ENCODE data around the gene EXOC3L1. TPM values are rescaled to one million over a fixed set of nuclear protein-coding genes. Genes with fewer than 3 reads are reported as not detected.
A peak's percentile ranks its signal among the peaks of the same experiment; 100 is the strongest.

The EXOC3L1 gene
- total RNA-seq, 4 donors from 2014 or later = 0.95 to 3.8 (median 1.7) TPM

GRCh38 chr16:67173323-67173722, 16.6 kb downstream of the EXOC3L1 start:
- intact Hi-C loops (cut with DNase I; ENCODE audit: low total_unique reads) = no loop called here
- no peak for DNase-seq (ENCODE audit: low spot score in 2 of 2)
- TF ChIP-seq CTCF (IDR thresholded peaks at IDR 0.05) (no peak), POLR2A (IDR thresholded peaks at IDR 0.05) (no peak)
- WGBS, 2 donors = 86 to 90% methylated on average over 1 of the region's 1 CpG
- no peak overlapping the region for H3K4me3 ChIP-seq (ENCODE audit: low read depth, poor library complexity, severe bottlenecking)

- TF ChIP-seq CTCF (IDR thresholded peaks at IDR 0.05) (no peak), POLR2A (IDR thresholded peaks at IDR 0.05) (no peak)
- H3K4me3 ChIP-seq (ENCODE audit: low read depth, poor library complexity, severe bottlenecking) = no peak overlapping the region
- WGBS, 2 donors = 29 to 31% methylated on average over 14 of the region's 14 CpGs
- intact Hi-C loops (cut with DNase I; ENCODE audit: low total_unique reads) = no loop called here
- DNase-seq (ENCODE audit: low spot score in 2 of 2) = no peak
These were observed 18.8 kb downstream of the EXOC3L1 start for GRCh38 chr16:67170949-67171649.

- TF ChIP-seq CTCF (IDR thresholded peaks at IDR 0.05) (no peak), POLR2A (IDR thresholded peaks at IDR 0.05) (no peak)
- DNase-seq (ENCODE audit: low spot score in 2 of 2) = peak; percentile 74 to 96
- intact Hi-C loops (cut with DNase I; ENCODE audit: low total_unique reads) = no loop called here
- H3K4me3 ChIP-seq (ENCODE audit: low read depth, poor library complexity, severe bottlenecking) = peak within 1 kb of the TSS; percentile 11
- WGBS, 2 donors = 3% methylated on average over 21 to 29 of the region's 50 CpGs
These were observed 19.6 kb downstream of the EXOC3L1 start, which contains the start of gene NOL3 for GRCh38 chr16:67170168-67170948. TSS of gene NOL3 (plus strand) at chr16:67170538.

GRCh38 chr16:67169642-67170167, 20.2 kb downstream of the EXOC3L1 start:
- intact Hi-C loops (cut with DNase I; ENCODE audit: low total_unique reads) = no loop called here

GRCh38 chr16:67169011-67169451, 20.9 kb downstream of the EXOC3L1 start:
- no peak for DNase-seq (ENCODE audit: low spot score in 2 of 2)
- WGBS, 2 donors = 66 to 74% methylated on average over 9 of the region's 9 CpGs
- H3K4me3 ChIP-seq (ENCODE audit: low read depth, poor library complexity, severe bottlenecking) = no peak overlapping the region
- no peak for TF ChIP-seq POLR2A (IDR thresholded peaks at IDR 0.05)
- TF ChIP-seq CTCF (IDR thresholded peaks at IDR 0.05) = no peak
- intact Hi-C loops (cut with DNase I; ENCODE audit: low total_unique reads) = no loop called here

More at GRCh38 chr16:67169642-67170167, 20.2 kb downstream of the EXOC3L1 start:
- peak overlapping the region; percentile 11 for H3K4me3 ChIP-seq (ENCODE audit: low read depth, poor library complexity, severe bottlenecking)
- no peak for TF ChIP-seq CTCF (IDR thresholded peaks at IDR 0.05)
- WGBS, 2 donors = 9 to 17% methylated on average over 22 to 24 of the region's 24 CpGs
- no peak for DNase-seq (ENCODE audit: low spot score in 2 of 2)
